HepG2 (cell line): ENCODE results near the gene FCHO1. TPM values are rescaled to one million over a fixed set of nuclear protein-coding genes. Genes with fewer than 3 reads are reported as not detected.

Experiments used
- DDIT3 ChIP-seq: sonication (generic); formaldehyde crosslinking; IDR thresholded peaks from 2 replicates; pipeline ENCODE4 v1.4.0; 2020; ENCODE audit warnings: mild to moderate bottlenecking, missing genetic modification reagents
- DPF2 ChIP-seq: sonication (generic); formaldehyde crosslinking; IDR thresholded peaks from 2 replicates; pipeline ENCODE4 v1.4.0; 2020; ENCODE audit warnings: mild to moderate bottlenecking, low read depth, missing genetic modification reagents, borderline replicate concordance
- GABPB1 ChIP-seq: IDR thresholded peaks from 2 replicates; pipeline ENCODE4 v1.6.1; 2016; ENCODE audit warnings: mild to moderate bottlenecking, missing genetic modification reagents, moderate library complexity, missing compliant biosample characterization
- HMGXB3 ChIP-seq: sonication (generic); formaldehyde crosslinking; IDR thresholded peaks from 2 replicates; pipeline ENCODE4 v1.4.0; 2020; ENCODE audit warnings: missing genetic modification reagents, borderline replicate concordance
- HNRNPL ChIP-seq: fragments of 200-400 bp; formaldehyde crosslinking; IDR thresholded peaks from 2 replicates; pipeline ENCODE4 v1.6.1; 2017; ENCODE audit warnings: mild to moderate bottlenecking, low read depth, low read length
- KAT8 ChIP-seq: IDR thresholded peaks from 2 replicates; pipeline ENCODE4 v1.6.1; 2016; ENCODE audit warnings: missing genetic modification reagents, missing compliant biosample characterization
- RXRA ChIP-seq: sonication (generic); formaldehyde crosslinking; IDR thresholded peaks from 2 replicates; pipeline ENCODE4 v1.5.1; 2020; ENCODE audit warnings: missing genetic modification reagents
- SRSF4 ChIP-seq: fragments of 200-400 bp; formaldehyde crosslinking; IDR thresholded peaks from one replicate; pipeline ENCODE4 v1.6.1; 2018; ENCODE audit warnings: mild to moderate bottlenecking, low read depth, low read length, moderate library complexity; ENCODE audit not compliant: poor library complexity, severe bottlenecking
- TOPORS ChIP-seq: sonication (generic); formaldehyde crosslinking; IDR thresholded peaks from 2 replicates; pipeline ENCODE4 v1.8.0; 2023; ENCODE audit warnings: mild to moderate bottlenecking, missing genetic modification reagents
- ZFP36L1 ChIP-seq: sonication (generic); formaldehyde crosslinking; IDR thresholded peaks from 2 replicates; pipeline ENCODE4 v1.8.0; 2022; ENCODE audit warnings: mild to moderate bottlenecking, missing genetic modification reagents, moderate library complexity
- ZNF234 ChIP-seq: sonication (generic); formaldehyde crosslinking; conservative IDR thresholded peaks from 2 replicates; pipeline ENCODE4 v1.5.1; 2020; ENCODE audit warnings: mild to moderate bottlenecking, missing genetic modification reagents
- ZNF792 ChIP-seq: IDR thresholded peaks from 2 replicates; pipeline ENCODE4 v1.6.1; 2016
- polyA plus RNA-seq, 8 experiments: library from polyadenylated mRNA; depleted of rRNA in 3 of 8; stranded (reverse) in 7 of 8; unstranded in 1 of 8; fragments of >200 nt; fragmentation: Illumina TruSeq in 4 of 8; extraction: Trizol in 4 of 8; gene quantifications; 2 replicates each; pipeline versions ENCODE4 v1.2.1 to v1.2.3, GENCODE V29; 2011 to 2016; ENCODE audit warnings: low read depth in 4 of 8, missing spikeins in 1 of 8, mixed read lengths in 1 of 8; ENCODE audit not compliant: insufficient read depth in 1 of 8
- total RNA-seq, 5 experiments: library from RNA; depleted of rRNA; stranded (reverse); fragments of >200 nt; fragmentation: Illumina TruSeq; extraction: Trizol; gene quantifications; 2 replicates each; pipeline ENCODE4 v1.2.3, GENCODE V29; 2016; ENCODE audit warnings: low read depth in 1 of 5

Gene FCHO1
- total and polyA plus RNA-seq, 2 of the 13 experiments (the other 11 are each of a cell fraction or from before 2014, with no cell fraction given): 1.3 to 3.1 TPM

GRCh38 chr19:17796013-17796837 is 44.9 kb downstream of the FCHO1 start (continued):
- no peak for TF ChIP-seq SRSF4
- peak; percentile 29; the same call in 1 of the 2 replicates for TF ChIP-seq HMGXB3
- TF ChIP-seq ZNF234: no peak
- peak; percentile 35; the same call in 1 of the 2 replicates for TF ChIP-seq ZNF792 (CRISPR knock-in tag)
- TF ChIP-seq RXRA: peak; percentile 72; the same call in 1 of the 2 replicates
- no peak for TF ChIP-seq DDIT3 (CRISPR knock-in tag)
- no peak for TF ChIP-seq TOPORS (CRISPR knock-in tag)
- TF ChIP-seq KAT8 (CRISPR knock-in tag): peak; percentile 19; the same call in 1 of the 2 replicates
- 0 out of 2 replicates have a peak, but pooled peaks have one; percentile 24 for TF ChIP-seq HNRNPL
- 0 out of 2 replicates have a peak, but pooled peaks have one; percentile 19 for TF ChIP-seq ZFP36L1 (CRISPR knock-in tag)
- peak; percentile 63 for TF ChIP-seq GABPB1
- TF ChIP-seq DPF2 (CRISPR knock-in tag): peak; percentile 63; the same call in 1 of the 2 replicates
